ENCODE results near the gene LILRB3.

GRCh38 chr19:54207676-54207982 is 15.2 kb downstream of the LILRB3 start:
- TF ChIP-seq POLR2A (IDR thresholded peaks at IDR 0.05; ENCODE audit: extremely low read depth, insufficient read length) (no peak), CTCF (IDR thresholded peaks at IDR 0.05; ENCODE audit: low read depth, low read length) (no peak)

Data from NB4 (cell line).